Left renal cortex interstitium (tissue), 4 donors: Measurements from ENCODE around the gene SQSTM1. TPM values are rescaled to one million over a fixed set of nuclear protein-coding genes. Genes with fewer than 3 reads are reported as not detected.

Experiments used
- DNase-seq, 4 donors: peaks; one replicate each; pipeline ENCODE4 v3.0.0-alpha.2; 2013; ENCODE audit warnings: low read depth in 4 of 4, low spot score in 2 of 4, missing footprints in 1 of 4
- polyA plus RNA-seq, 4 donors: library from polyadenylated mRNA; unstranded; fragments of 120-200 nt; gene quantifications; one replicate each; pipeline ENCODE4 v1.2.1, GENCODE V29; 2013; ENCODE audit not compliant: insufficient read length in 4 of 4

SQSTM1 gene
- polyA plus RNA-seq, 4 donors, result 91.2 to 125 (median 114) TPM

DNA sequence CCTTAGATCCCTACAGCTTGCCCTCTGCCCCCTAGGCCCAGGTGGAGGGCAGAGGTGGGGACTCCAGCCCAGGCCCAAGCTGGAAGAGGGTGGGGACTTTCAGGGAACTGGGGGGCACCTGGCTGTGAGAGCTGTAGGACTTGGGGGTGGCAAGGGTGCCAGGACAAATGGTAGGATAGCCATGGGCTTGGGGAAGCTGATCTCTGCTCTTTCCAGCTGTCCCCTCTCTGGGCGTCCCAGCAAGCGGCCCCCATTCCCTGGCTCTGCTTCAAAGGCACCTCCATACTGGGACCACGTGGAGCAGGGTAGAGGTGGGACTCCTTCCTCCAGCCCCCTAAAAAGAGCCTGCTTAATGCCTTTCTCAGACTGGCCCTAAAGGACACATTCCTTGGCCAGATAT is 26.5 kb upstream of the SQSTM1 start:
- no peak for DNase-seq

DNA sequence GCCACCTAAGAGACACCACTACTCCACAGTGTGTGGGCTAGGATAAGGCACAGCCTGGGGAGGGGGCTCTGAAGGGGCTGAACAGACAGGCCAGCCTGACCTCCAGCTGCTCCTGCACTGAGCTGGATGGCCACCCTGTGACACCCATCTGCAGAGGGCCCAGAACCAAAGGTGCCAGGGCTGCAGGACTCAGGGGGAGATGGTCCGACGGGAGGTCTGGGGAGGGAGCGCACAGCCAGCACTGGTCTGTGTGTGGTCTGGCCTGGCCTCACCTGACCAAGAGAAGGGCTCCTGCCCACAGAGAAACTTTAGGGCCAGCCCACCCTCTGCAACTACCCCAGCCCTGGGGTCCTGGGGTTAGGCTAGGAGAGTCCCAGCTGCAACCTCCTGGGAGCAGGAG is 26.1 kb upstream of the SQSTM1 start:
- no peak for DNase-seq

DNA sequence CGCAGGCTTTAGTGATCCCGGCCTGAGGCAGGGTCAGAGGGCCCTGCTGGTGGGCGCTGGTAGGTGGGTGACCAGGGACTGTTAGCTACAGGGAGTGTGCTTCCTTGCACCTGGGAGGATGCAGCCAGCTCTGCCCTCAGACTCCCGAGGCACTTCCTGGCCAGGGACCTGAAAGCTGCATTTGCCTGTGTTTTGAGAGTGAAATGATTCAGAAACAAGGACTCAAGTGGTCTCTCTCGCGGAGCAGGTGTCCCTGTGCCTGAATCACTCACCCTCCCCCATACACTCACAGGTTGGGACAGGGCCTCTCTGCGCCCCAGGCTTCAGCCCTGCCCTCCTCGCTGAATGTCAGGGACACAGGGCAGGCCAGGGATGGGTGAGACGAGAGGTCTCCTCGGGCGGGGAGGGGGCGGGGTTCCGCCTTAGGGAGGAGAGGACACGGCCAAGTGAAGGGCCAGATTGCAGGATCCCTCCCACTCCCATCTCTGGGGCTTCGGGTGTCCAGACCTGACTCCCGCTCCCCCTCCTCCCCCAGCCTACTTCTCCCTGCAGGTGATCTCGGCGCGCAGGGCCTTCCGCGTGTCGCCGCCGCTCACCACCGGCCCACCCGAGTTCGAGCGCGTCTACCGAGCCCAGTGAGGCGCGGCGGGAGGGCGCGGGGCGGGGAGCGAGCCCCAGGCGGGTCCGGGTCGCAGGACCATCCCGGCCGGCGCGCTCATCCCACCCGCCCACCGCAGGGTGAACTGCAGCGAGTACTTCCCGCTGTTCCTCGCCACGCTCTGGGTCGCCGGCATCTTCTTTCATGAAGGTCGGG is 25.4 kb upstream of the SQSTM1 start:
- DNase-seq, result no peak

DNA sequence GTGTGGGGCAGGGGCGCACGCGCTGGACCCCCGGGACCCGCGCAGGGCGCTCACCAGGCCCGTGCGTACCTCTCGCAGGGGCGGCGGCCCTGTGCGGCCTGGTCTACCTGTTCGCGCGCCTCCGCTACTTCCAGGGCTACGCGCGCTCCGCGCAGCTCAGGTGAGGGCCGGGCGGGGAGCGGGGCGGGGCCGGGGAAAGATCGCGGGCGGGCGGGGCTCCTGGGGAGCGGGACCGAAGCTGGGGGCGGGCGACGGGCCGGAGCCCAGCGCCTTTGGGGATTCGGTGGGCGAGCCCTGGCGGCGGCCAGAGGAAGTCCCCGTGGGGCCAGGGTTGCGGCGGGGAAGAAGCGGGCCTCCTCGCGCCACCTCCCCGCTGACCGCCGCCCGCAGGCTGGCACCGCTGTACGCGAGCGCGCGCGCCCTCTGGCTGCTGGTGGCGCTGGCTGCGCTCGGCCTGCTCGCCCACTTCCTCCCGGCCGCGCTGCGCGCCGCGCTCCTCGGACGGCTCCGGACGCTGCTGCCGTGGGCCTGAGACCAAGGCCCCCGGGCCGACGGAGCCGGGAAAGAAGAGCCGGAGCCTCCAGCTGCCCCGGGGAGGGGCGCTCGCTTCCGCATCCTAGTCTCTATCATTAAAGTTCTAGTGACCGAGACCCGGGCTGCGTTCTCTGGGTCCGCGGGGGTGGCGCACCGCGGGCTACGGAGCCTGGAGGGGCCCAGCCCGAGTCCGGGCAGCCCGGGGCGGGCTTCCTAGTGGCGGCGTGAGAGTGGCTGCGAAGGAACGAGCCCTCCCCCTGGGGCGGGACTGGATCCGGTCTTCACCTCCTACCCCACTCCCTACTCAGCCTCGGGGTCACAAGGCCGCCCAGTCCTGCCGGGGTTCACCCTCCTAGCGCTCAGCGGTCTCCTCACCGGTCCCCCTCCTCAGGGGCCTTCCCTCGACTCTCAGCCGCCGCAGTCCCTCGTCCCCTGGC is 24.6 kb upstream of the SQSTM1 start:
- DNase-seq, result no peak

DNA sequence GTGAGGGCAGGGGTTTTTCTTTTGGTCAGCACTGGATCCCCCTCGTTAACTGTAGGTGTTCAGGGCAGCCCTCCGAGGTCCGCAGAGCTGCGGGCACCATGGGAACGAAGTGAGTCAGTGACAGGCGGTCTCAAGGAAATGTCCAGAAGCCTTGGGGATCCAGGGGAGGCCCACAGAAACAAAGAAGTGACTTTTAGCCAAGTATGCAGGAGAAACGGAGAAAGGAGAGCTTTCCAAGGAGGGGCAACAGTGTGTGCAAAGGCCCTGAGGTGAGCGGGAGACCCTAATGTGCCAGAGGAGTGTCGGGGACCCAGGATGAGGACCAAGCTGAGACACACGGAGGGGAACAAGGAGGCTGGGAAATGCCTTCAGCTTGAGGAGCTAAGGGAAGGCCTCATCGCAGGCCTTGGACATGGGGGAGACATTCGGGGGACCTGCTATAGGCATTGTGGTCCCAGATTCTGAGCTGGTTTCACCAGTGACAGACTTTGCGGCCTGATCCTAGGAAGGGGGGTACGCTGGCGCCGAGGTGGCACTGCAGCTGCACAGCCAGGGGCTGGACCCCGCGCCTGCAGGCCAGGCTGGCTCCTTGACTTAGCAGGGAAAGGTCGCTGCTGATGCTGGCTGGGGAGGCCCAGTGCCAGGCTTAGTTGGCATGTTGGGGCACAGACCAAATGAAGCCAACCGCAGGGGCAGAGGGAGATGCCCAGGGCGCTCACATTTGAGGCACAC is 23.7 kb upstream of the SQSTM1 start:
- DNase-seq, result no peak

DNA sequence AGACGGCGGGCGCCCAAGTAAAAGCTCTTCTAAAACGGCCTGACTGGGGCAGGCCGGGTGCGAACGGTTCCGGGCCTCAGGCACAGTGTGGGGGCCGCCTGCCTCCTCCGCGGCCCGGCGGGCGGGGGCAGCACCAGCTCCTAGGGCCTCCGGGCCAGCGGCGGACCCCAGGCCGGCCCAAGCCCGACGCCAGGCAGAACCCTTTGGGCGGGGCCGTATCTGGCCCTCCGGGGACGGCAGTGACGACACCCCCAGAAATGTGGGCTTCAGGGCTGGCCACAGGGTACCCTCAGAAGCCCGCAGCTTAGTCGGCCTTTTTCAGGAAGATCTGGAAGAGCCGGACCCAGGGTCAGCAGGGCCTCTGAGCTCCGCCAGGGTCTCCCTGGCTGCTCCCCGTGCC is 23.0 kb upstream of the SQSTM1 start:
- no peak for DNase-seq

DNA sequence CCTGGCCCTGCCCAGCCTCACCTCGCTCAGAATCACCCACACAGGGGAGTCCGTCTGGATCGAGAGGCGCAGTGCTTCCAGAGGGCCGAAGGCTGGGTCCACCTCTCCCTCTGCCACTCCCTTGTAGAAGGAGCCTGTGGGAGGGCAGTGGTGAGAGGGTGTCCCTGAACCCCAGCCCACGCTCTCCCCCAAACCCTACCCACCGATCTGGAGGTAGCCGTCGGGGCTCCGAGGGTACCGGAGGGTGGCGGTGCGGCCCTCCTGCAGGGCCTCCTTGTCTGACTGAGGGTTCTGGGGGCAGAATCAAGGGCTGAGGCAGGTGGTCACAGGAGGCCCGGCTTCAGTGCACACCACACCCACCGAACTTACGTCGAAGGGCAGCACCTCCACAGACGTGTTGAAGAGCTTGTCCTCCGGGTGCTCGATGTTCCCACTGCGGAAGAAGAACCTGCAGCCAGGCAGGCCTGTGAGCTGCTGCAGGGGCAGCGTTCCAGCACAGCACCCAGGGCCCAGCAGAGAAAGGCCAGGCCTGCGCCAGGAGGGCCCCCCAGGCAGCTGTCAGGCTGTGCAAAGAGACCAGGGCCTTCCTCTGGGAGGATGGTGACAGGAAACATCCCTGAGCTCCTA is 22.4 kb upstream of the SQSTM1 start:
- no peak for DNase-seq

DNA sequence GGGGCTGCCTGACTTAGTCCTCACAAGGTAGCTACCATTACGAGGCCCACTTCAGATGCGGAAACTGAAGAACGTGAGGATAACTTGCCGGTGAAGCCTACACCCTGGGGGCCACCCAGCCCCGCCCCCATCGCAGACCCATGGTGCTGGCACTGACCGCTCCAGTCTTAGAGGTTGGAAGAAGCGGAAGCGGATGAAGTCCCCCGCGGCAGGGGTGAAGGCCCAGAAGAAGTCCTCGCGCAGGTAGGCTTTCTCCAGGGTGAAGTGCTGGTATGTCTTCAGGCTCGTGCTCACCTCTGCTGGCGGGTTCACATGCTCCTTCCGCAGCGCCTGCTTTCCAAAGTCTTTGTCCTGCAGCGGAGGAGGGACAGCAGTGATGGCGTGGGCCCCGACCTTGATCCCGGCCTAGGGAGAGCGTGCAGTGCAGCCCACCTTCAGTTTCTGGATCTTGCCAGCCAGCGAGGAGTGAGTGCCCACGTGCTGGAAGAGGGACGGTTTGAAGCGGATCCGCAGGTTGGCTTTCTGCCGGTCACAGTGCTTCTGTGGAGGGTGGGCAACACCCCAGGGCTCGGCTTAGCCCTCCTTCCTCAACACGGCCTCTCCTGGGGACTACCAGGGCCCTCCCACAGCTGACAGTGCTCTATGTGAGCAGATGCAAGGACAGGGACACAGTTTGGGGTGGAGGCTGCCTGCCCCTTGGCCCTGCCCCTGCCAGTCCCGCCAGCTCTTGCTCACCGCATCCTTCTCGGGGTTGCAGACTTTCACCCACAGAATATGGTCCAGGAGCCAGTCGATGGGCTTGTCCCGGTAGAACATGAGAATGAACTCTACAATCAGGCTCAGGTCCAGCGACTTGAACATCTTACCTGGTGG is 21.7 kb upstream of the SQSTM1 start:
- DNase-seq, result no peak

DNA sequence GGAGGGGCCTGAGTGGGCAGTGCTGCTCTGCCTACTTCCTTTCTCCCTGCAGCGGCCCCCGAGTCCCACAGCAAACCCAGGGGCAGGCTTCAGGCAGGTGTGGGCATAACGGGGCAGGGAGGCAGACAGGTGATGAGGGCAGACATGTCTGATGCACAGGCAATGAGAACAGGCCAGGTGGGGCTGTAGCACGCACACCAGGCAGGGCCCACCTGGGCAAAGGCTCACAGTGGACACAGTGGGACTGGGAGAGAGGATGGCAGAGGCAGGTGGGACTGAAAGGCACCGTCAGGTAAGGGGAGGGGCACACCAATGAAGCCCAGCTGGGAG is 21.1 kb upstream of the SQSTM1 start:
- no peak for DNase-seq

DNA sequence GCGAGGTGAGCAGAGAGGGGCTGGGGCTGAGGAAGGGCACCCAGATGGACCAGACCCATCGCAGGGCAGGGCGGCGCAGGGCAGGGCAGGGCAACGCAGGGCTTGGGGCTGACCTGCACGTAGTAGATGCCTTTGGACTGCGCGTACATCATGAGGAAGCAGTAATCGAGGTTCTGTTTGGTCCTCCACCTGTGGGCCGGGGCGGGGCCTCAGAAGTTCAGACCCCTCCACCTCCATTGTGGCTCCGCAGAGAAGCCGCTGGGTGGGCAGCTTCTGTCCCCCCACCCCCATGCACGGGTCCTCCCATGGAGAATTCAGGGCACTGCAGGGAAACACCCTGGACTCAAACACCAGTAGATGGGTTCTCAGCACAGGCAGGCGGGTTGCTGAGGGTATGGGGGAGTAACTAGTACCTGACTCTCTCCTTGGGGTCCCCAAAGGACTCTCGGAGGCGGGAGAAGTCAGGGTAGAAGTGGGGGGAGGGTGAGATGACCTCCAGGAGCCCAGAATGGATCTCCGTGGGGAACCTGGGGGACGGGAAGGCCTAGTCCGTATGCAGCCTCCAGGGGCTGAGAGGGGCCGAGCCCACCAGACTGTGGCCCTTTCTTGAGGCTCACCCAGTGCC is 20.5 kb upstream of the SQSTM1 start:
- DNase-seq, result no peak

DNA sequence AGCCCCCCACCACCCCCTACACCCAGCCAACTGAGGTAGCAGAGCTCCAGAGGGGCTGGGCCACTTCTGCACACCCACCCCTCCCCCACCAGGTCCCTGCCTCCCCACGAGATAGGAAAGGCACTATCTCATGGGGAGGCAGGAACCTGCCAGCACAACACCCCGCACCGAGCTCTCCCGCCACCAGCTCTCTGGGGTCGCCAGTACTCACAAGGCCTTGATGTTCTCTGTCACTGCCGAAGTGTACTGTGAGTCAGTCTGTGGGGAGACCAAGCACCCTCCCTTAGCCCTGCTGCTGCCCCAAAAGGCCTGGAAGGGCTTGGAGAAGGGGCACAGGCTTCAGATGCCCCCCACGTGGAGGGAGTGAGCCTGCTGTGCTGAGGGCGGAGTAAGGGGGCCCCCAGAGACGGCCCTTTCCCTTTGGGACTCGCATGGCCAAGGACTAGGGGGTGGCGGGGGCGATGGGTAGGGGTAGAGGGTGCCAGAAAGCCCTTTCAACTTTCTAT is 20.0 kb upstream of the SQSTM1 start:
- DNase-seq, result no peak

DNA sequence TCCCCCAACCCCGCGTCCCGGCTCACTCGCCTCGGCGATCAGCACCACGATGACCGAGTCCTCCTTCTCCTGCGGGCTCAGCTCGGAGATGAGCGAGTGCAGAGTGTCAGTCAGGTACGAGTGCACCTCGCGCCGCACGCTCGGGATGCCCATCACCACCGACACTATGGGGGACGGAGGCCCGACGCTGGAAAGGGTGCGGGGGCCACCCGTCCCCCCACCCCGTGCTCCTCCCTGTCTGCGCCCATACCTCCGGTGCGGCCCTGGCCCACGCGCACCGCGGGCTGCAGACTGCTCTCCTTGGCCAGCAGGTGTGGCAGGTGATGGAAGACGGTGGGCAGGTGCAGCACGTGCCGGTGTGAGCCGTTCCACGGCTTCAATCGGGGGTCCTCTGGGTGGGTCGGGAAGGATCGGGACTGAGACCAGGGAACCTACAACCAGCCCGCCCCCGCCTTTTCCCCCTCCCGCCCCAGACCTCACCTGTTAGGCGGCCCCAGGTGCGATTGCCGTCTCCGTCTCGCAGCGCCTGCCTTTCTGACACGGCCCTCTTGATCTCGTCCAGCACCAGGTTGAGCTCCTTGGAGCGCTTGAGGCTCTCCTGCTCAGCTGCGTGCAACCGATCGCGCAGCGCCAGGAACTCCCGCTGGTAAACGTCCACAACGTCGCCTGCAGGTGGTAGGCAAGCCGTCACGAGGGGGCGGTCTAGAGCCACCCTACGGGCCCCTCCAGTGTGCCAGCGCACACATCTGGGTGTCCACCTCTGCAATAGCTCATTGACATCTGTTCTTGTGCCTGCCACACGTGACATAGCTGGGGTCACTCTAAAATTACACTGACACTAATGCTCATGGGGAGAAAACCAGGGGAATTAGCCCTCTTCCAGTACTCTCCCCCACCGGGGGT is 19.1 kb upstream of the SQSTM1 start:
- DNase-seq, result no peak

DNA sequence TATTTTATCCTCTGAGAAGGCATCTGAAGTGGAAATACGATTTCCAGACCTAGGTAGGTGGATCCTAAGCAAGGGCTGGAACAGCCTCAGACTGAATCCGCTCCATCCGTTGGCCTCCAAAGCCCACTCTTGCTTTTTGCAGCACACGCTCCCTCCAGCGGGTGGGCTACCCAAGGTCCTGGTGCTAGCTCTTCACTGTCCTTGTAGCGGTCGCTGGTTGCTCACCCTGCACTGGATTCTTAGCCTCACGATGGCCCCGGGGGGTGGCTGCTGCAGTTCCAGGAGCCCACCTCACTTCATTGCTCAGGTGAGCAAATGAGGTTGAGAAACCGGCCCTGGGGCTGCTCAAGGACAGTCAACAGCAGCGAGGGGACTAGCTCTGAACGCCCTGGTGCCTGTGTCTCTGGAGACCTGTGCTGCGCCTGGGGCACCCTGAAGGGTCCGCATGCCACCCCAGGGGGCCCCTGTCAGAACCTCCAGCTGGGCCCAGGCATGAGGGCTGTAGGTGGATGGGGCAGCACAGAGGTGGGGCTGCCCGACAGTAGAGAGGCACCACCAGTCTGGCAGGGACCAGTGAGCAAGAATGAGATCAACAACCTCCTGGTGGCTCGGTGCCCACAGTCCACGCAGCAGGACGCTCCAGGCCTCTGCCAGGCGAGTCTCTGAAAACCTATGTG is 18.4 kb upstream of the SQSTM1 start:
- no peak for DNase-seq

DNA sequence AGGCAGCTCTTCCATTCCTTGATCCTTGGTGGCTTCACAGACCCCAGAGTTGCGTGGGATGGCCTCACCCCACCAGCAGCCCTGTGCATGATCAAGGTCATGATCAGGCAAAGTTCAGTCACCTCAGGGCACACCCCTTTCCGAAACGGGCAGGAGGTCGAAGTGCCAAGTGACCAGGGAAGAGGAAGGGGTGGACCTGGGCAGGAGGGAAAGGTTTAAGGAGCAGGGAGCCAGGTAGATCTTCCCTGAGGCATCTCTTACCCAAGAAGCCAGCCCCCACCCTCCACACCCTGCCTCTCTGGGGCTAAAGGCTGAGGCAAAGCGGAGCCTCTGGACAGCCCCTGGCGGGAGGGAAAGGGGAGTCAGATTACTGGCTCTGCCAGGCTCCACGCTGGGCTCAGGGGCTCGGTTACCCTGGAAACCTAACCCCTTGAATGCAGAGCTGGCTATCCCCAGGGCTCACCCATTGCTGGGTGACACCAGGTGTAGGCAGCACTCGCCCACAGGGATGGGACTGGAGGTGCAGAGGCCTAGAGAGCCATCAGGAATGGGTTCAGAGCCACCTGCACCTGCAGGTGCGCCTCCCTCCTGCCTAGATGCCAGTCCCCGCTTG is 17.6 kb upstream of the SQSTM1 start:
- no peak for DNase-seq

DNA sequence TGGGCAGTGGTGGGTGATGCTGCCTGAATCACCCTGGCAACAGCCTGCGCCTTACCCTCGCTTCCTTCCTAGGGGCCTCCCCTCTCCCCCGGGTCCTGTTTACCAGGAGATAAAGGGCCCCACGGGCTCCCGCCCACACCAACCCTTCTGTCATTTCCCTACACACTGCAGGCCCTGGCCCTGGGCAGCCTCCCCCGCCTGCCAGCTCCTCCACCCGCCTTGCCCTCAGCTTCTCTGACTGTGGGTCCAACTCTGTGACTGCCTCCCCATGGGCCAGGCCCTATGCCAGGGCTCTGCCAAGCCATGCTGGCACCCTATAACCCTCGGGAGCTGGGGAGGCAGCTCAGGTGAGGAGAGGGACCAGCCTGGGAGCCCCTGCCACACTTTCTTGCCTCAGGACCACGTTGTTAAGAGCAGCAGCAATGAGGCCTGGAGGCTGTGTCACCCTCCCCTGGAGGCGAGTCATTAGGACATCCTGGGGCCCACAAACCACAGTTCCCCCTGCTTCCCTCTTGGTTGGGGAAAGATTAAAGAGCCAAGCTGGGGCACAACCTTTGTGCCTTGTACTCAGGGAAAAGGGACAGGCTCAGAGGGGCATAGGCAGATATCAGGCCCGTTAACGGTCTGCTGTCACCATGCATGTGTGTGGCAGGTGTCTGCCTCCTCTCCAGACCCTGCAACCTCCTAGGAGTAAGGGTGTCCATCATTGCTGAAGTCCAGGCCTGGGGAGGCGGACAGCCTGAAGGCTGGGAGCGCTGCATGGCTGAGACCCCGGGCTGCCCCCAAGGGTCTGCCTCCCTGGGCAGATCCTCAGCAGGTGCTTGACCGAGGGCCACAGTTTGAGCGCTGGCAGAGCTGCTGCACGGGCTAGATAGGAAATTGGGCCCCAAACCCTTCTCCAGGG is 16.8 kb upstream of the SQSTM1 start:
- no peak for DNase-seq

DNA sequence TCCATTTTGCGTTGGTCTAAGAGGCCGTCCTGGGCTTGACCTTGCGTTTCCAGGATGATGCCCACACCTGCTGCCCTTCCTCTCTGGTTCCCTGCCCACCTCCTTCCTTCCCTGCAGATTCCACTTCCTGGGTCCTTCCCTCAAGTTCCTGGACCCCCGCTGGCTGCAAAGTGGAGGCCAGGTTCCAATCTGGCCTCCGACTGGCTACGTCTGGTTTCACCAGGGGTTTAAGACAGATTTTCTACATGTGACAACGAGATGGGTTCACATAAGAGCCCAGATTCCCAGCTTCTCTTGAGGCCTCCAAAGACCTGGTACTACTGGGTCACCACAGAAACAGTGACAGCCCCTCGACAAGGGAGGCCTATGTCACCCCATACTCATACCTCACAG is 16.2 kb upstream of the SQSTM1 start:
- DNase-seq, result no peak
